Bronchial epithelial cell (primary cell): ENCODE results near the gene CCL19. TPM values are rescaled to one million over a fixed set of nuclear protein-coding genes. Genes with fewer than 3 reads are reported as not detected.

ENCODE experiments used
- DNase-seq: peaks from one replicate; pipeline ENCODE4 v3.0.0-alpha.2; 2010; ENCODE audit warnings: low read depth
- FAIRE-seq: peaks from 2 replicates; lab custom pipeline; 2011; peaks lifted over from hg19 to GRCh38; lab: Jason Lieb, UNC
- H3K27me3 ChIP-seq: 2 replicates; pipeline ENCODE4 v1.5.1; 2011; ENCODE audit warnings: low read length; ENCODE audit not compliant: control insufficient read depth, insufficient read depth
- H3K36me3 ChIP-seq: 2 replicates; pipeline ENCODE4 v1.5.1; 2011; ENCODE audit warnings: low read length; ENCODE audit not compliant: control insufficient read depth, insufficient read depth
- H3K4me3 ChIP-seq: 2 replicates; pipeline ENCODE4 v1.5.1; 2011; ENCODE audit warnings: mild to moderate bottlenecking, low read depth, low read length, control low read depth
- total RNA-seq: library from RNA; depleted of rRNA; stranded (reverse); fragments of >200 nt; gene quantifications from 2 replicates; pipeline ENCODE4 v1.2.1, GENCODE V29; 2014
- TF ChIP-seq, protein P1 (sequence below): IDR thresholded peaks from 2 replicates; pipeline ENCODE4 v1.5.1; 2011; ENCODE audit warnings: mild to moderate bottlenecking, moderate library complexity, low read length, control low read depth, inconsistent platforms; ENCODE audit not compliant: insufficient read depth, severe bottlenecking

Gene CCL19
- total RNA-seq, 1 donor from 2014 or later: not detected

DNA sequence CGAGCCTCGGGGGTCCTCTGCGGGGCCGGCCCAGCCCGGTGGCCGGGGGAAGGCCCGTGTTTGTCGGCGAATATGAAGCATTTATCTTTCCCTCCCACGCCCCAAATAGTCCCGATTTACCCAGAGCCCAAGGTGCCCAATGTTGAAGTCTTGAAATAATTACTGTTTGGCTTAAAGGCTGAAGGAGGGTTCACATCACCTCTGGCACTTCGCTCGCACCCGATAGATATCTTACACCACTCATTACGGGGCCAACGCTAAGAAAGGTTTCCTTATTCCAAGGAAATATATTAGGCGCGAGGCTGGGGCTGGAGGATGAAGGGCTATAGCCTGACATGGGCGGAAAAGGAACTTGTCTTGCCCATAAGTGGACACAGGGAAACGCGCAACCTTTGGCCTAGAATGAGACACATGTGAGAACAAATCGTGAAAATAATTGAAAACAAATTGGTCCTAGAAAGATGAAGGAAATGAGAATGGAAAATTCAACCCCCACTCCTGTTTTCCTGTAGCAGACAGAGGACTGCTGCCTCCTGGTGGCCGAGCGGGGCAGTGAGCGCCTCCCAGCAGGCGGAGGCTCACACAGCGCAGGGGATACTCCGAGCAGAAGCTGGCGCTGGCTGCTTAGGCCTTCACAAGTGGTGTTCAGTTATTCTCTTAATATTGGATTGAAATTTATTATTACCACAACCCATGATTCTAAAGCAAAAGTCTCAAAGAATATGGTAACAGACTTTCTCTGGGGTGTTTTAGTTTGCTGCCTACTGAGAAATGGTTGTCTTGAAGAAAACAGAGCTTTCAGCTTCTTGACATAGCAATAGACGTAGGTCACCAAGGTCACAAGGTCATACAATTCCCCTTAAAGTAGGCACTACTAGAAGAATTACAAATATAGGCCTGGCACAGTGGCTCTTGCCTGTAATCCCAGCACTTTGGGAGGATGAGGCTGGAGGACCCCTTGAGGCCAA, 11.0 kb upstream of the CCL19 start:
- TF ChIP-seq, protein P1, sequence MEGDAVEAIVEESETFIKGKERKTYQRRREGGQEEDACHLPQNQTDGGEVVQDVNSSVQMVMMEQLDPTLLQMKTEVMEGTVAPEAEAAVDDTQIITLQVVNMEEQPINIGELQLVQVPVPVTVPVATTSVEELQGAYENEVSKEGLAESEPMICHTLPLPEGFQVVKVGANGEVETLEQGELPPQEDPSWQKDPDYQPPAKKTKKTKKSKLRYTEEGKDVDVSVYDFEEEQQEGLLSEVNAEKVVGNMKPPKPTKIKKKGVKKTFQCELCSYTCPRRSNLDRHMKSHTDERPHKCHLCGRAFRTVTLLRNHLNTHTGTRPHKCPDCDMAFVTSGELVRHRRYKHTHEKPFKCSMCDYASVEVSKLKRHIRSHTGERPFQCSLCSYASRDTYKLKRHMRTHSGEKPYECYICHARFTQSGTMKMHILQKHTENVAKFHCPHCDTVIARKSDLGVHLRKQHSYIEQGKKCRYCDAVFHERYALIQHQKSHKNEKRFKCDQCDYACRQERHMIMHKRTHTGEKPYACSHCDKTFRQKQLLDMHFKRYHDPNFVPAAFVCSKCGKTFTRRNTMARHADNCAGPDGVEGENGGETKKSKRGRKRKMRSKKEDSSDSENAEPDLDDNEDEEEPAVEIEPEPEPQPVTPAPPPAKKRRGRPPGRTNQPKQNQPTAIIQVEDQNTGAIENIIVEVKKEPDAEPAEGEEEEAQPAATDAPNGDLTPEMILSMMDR: peak; percentile 97
- DNase-seq (peak; percentile 70), FAIRE-seq (no peak)
- Histone ChIP-seq H3K36me3 (no peaks in the 10 kb centered on the region), H3K27me3 (no peaks in the 10 kb centered on the region), H3K4me3 (peak overlapping the region; percentile 63)

DNA sequence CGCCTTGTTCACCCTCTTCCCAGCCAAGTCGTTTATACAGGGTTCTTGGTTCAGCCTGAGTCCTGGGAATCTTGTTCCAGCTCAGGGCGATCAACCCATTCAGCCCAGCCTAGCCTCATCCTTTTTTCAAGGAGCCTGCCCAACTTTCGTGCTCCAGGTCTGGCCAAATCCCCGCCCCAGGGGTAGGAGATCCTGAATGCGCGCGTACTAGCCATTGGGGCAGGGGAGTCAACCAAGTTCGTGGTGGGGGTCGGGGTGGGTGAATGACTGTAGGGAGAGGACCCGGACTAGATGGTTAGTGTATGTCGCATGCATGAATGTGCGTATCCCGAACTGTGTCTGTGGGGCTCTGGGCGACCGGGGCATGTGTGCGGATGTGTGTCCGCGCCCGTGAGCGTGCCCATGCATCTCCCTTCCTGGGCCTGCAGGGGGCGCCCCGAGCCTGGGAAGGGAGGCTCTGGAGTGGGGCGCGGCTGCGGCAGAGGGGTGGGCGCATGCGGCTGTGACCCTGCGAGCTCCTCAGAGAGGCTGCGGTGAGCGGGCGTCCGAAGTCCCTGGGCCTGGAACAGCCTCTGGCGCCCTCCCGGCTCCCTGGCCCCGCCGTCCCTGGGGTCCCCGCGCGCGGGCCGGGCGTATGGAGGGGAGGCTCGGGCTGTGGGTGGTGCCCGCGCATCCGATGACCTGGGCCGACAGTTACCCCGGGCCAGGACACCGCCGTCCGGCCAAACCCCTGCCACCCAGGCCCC, 10.1 kb upstream of the CCL19 start:
- Histone ChIP-seq H3K36me3 (no peaks in the 10 kb centered on the region), H3K4me3 (peak overlapping the region; percentile 63), H3K27me3 (no peaks in the 10 kb centered on the region)
- FAIRE-seq (no peak), DNase-seq (peak; percentile 38)
- TF ChIP-seq, protein P1: peak; percentile 95

DNA sequence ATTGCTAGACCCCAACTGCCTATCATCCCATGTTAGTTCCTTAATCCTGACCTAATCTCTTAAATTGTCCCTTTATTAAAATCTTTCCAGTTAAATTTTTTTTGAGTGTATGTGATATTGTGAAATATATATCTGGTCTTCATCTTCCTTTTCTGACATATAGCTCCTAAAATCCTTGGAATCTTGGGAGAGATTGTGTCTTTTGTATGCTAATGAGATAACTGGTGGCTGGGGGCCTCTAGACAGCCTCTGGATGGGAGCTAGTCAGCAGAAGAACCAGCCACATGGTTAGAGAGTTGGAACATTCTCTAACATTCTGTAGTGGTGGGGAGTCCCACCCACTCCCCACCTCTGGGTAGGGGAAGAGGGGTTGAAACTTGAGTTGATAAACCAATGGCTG, 3.7 kb upstream of the CCL19 start:
- TF ChIP-seq, protein P1: no peak
- no peak overlapping the region for H3K4me3 ChIP-seq
- no peaks in the 10 kb centered on the region for H3K36me3 ChIP-seq
- no peak for DNase-seq
- H3K27me3 ChIP-seq: no peaks in the 10 kb centered on the region
- no peak for FAIRE-seq

DNA sequence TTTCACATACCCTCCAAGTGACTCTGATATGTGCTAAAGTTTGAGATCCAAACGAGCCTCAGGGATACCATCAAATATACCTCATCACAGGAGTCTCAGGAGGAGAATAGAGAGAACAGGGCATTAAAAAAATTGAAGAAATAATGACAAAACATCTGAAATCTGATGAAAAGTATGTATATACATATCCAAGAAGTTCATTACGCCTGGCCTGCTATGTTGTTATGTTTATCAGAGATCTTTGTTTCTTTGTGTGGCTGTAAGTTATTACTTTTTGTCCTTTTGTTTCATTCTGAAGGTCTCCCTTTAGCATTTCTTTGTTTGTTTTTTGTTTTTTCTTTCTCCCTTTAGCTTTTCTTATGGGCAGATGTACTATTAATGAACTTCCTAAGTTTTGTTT, 2.5 kb upstream of the CCL19 start:
- H3K4me3 ChIP-seq: no peak overlapping the region
- no peaks in the 10 kb centered on the region for H3K27me3 ChIP-seq
- no peaks in the 10 kb centered on the region for H3K36me3 ChIP-seq
- DNase-seq: no peak
- FAIRE-seq: no peak
- TF ChIP-seq, protein P1: no peak

DNA sequence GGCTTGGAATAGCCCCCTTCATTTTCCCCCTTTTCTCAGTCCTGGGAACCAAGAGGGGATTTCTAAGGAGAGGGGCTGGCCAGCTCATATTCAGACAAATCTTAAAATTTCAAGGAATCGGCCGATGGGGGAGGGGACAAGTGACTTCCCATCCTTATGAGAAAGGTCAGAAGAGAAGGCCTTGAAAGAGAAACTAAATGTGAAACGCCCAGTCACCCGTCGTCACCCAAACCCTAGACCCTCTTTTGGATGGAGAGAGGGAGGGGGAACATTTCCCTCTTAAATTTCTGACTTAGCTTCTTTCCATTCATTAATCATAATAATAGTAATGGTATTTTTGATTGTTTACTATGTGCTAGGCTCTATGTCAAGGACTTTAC, 850 bp upstream of the CCL19 start:
- no peak overlapping the region for H3K4me3 ChIP-seq
- FAIRE-seq (no peak), DNase-seq (no peak)
- no peaks in the 10 kb centered on the region for H3K27me3 ChIP-seq
- TF ChIP-seq, protein P1: no peak
- no peaks in the 10 kb centered on the region for H3K36me3 ChIP-seq
